Measurements from ENCODE around the gene CHKA. TPM values are rescaled to one million over a fixed set of nuclear protein-coding genes. Genes with fewer than 3 reads are reported as not detected.
A peak's percentile ranks its signal among the peaks of the same experiment; 100 is the strongest.

The CHKA gene
- total RNA-seq, 1 experiment from 2014 or later, result 36.1 TPM

- Histone ChIP-seq H3K4me3 (no peak overlapping the region), H3K36me3 (no peaks in the 10 kb centered on the region), H3K27me3 (replicated peaks) (no peaks in the 10 kb centered on the region), H3K9me3 (replicated peaks) (no peaks in the 10 kb centered on the region), H3K27ac (no peak overlapping the region), H3K4me1 (replicated peaks) (peaks cover 10% of the 10 kb centered on the region)
- no peak for DNase-seq (ENCODE audit: low read depth in 1 of 2, low spot score in 2 of 2)
These were observed 28.2 kb upstream of the CHKA start for GRCh38 chr11:68149417-68149816.

GRCh38 chr11:68148879-68149278 lies 27.7 kb upstream of the CHKA start:
- no peak overlapping the region for H3K4me3 ChIP-seq
- DNase-seq (ENCODE audit: low read depth in 1 of 2, low spot score in 2 of 2), result no peak
- H3K36me3 ChIP-seq, result no peaks in the 10 kb centered on the region
- no peak overlapping the region for H3K27ac ChIP-seq
- no peaks in the 10 kb centered on the region for H3K27me3 ChIP-seq (replicated peaks)
- H3K4me1 ChIP-seq (replicated peaks), result peaks cover 10% of the 10 kb centered on the region
- H3K9me3 ChIP-seq (replicated peaks), result no peaks in the 10 kb centered on the region

DNA sequence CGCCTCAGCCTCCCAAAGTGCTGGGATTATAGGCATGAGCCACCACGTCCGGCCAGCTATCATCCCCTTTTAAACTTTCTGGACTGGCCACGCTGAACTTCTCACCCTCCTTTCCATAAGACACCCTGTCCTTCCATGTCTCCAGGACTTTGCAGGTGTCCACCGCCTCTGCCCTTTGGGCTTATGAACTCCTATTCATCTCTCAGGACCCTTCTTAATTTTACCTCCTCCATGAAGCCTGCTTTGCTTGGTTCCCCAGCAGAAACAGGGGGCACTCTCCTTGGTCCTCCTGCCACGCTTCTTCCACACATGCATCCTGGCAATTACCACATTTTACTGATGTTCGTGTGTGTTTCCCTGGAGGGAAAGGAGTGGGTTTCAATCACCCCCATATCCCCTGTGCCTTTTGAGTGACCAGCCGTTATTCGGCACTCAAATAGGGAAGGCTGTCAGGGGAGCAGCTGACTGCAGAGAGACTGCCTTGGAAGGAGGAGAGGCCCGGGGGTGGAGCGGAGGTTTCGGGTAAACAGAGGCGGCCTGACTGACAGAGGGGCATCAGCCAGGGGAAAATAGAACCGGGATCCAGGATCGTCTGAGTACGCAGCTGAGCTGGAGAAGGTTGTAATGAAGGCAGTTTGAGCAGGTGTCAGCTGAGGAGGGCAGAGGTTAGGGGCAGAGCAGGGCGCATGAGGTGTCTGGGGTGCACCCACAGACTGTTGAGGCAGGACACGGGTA lies 27.1 kb upstream of the CHKA start:
- DNase-seq (ENCODE audit: low read depth in 1 of 2, low spot score in 2 of 2), result no peak
- no peak overlapping the region for H3K4me3 ChIP-seq
- no peaks in the 10 kb centered on the region for H3K27me3 ChIP-seq (replicated peaks)
- H3K27ac ChIP-seq, result no peak overlapping the region
- H3K9me3 ChIP-seq (replicated peaks), result no peaks in the 10 kb centered on the region
- H3K4me1 ChIP-seq (replicated peaks), result peaks cover 10% of the 10 kb centered on the region
- H3K36me3 ChIP-seq, result no peaks in the 10 kb centered on the region

DNA sequence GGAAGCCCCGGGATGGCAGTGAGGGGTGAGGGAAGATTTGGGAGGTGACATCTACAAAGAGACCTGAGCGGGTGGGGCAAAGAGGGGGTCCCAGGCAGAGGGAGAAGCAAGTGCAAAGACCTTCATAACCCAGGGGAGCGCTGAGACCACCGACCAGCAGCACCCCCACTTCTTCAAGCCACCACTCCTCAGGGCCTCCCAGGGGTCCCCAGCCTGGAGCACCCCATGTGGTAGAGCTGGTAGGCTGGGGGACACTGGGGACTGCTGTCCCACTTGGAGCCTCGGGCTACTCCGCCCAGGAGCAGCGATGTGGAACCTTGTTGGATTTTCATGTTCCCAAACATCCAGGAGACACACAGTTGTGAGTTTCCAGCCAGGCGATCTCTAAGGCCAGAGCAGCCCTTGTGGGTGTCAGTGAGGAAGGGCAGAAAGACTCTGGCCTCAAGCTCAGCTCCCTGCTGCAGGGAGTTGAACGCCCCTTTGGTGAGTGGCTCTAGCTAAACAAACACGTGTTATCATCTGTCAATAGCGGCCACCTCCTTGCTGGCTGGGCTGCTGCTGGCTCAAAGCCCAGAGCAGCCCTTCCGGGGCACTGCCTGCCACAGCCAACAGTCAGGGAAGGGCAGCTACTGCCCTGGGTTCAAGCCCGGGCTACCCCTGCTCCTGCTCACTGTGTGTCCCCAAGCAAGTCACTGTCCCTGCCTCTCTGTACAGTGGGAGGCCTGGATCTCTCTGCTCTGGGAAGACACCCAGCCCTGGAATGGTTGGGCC lies 25.7 kb upstream of the CHKA start:
- H3K4me1 ChIP-seq (replicated peaks), result peaks cover 10% of the 10 kb centered on the region
- H3K36me3 ChIP-seq, result no peaks in the 10 kb centered on the region
- DNase-seq (ENCODE audit: low read depth in 1 of 2, low spot score in 2 of 2), result peak in 1 of 2 experiments; percentile 33
- H3K9me3 ChIP-seq (replicated peaks), result no peaks in the 10 kb centered on the region
- no peak overlapping the region for H3K27ac ChIP-seq
- H3K4me3 ChIP-seq, result no peak overlapping the region
- no peaks in the 10 kb centered on the region for H3K27me3 ChIP-seq (replicated peaks)

GRCh38 chr11:68146010-68146540 lies 24.9 kb upstream of the CHKA start:
- Histone ChIP-seq H3K4me1 (replicated peaks) (peaks cover 10% of the 10 kb centered on the region), H3K4me3 (no peak overlapping the region), H3K27ac (no peak overlapping the region), H3K9me3 (replicated peaks) (no peaks in the 10 kb centered on the region; the same call in 1 of the 2 replicates), H3K36me3 (no peaks in the 10 kb centered on the region), H3K27me3 (replicated peaks) (no peaks in the 10 kb centered on the region)
- DNase-seq (ENCODE audit: low read depth in 1 of 2, low spot score in 2 of 2), result no peak

GRCh38 chr11:68145120-68145866 lies 24.1 kb upstream of the CHKA start:
- Histone ChIP-seq H3K9me3 (replicated peaks) (no peaks in the 10 kb centered on the region; the same call in 1 of the 2 replicates), H3K27ac (no peak overlapping the region), H3K36me3 (no peaks in the 10 kb centered on the region), H3K4me1 (replicated peaks) (peaks cover 10% of the 10 kb centered on the region), H3K27me3 (replicated peaks) (no peaks in the 10 kb centered on the region), H3K4me3 (no peak overlapping the region)
- DNase-seq (ENCODE audit: low read depth in 1 of 2, low spot score in 2 of 2), result no peak

GRCh38 chr11:68143310-68143689 lies 22.1 kb upstream of the CHKA start:
- Histone ChIP-seq H3K27me3 (replicated peaks) (0 out of 2 replicates have a peak, but pooled peaks cover 2% of the 10 kb centered on the region), H3K9me3 (replicated peaks) (no peaks in the 10 kb centered on the region; the same call in 1 of the 2 replicates), H3K27ac (no peak overlapping the region), H3K36me3 (no peaks in the 10 kb centered on the region), H3K4me3 (no peak overlapping the region), H3K4me1 (replicated peaks) (peaks cover 10% of the 10 kb centered on the region)
- DNase-seq (ENCODE audit: low read depth in 1 of 2, low spot score in 2 of 2), result no peak

- H3K27ac ChIP-seq, result no peak overlapping the region
- H3K4me3 ChIP-seq, result no peak overlapping the region
- H3K27me3 ChIP-seq (replicated peaks), result 0 out of 2 replicates have a peak, but pooled peaks cover 3% of the 10 kb centered on the region
- no peak for DNase-seq (ENCODE audit: low read depth in 1 of 2, low spot score in 2 of 2)
- H3K9me3 ChIP-seq (replicated peaks), result no peaks in the 10 kb centered on the region; the same call in 1 of the 2 replicates
- no peaks in the 10 kb centered on the region for H3K36me3 ChIP-seq
- H3K4me1 ChIP-seq (replicated peaks), result peaks cover 10% of the 10 kb centered on the region
These were observed 21.5 kb upstream of the CHKA start for GRCh38 chr11:68142441-68143309.

DNA sequence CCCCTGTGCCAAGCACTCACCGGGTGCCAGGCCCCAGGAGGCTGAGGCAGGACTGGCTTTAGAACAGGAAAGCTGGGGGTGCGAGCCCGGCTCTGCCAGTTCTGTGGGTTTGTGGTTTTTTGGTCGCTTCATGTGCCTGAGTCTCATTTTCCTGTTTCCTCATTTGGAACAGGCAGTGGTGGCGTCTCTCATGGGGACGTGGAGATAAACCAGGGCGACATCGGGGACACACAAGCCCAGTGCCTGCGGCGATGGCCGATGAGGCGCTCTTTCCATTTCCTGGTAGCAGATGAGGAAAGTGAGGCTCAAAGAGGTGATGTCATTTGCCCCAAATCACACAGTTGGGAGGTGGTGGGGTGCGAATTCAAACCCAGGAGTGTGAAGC lies 20.8 kb upstream of the CHKA start:
- no peak for DNase-seq (ENCODE audit: low read depth in 1 of 2, low spot score in 2 of 2)
- H3K27ac ChIP-seq, result no peak overlapping the region

GRCh38 chr11:68141246-68142027 lies 20.2 kb upstream of the CHKA start:
- DNase-seq (ENCODE audit: low read depth in 1 of 2, low spot score in 2 of 2), result no peak
- H3K27me3 ChIP-seq (replicated peaks), result 0 out of 2 replicates have a peak, but pooled peaks cover 3% of the 10 kb centered on the region
- H3K4me3 ChIP-seq, result no peak overlapping the region
- no peaks in the 10 kb centered on the region for H3K36me3 ChIP-seq
- H3K9me3 ChIP-seq (replicated peaks), result no peaks in the 10 kb centered on the region; the same call in 1 of the 2 replicates
- no peak overlapping the region for H3K27ac ChIP-seq
- peaks cover 4% of the 10 kb centered on the region; the same call in 1 of the 2 replicates for H3K4me1 ChIP-seq (replicated peaks)

More for the DNA sequence above, 20.8 kb upstream of the CHKA start:
- peaks cover 8% of the 10 kb centered on the region for H3K4me1 ChIP-seq (replicated peaks)
- H3K9me3 ChIP-seq (replicated peaks), result no peaks in the 10 kb centered on the region; the same call in 1 of the 2 replicates
- H3K27me3 ChIP-seq (replicated peaks), result 0 out of 2 replicates have a peak, but pooled peaks cover 3% of the 10 kb centered on the region
- H3K36me3 ChIP-seq, result no peaks in the 10 kb centered on the region
- H3K4me3 ChIP-seq, result no peak overlapping the region

DNA sequence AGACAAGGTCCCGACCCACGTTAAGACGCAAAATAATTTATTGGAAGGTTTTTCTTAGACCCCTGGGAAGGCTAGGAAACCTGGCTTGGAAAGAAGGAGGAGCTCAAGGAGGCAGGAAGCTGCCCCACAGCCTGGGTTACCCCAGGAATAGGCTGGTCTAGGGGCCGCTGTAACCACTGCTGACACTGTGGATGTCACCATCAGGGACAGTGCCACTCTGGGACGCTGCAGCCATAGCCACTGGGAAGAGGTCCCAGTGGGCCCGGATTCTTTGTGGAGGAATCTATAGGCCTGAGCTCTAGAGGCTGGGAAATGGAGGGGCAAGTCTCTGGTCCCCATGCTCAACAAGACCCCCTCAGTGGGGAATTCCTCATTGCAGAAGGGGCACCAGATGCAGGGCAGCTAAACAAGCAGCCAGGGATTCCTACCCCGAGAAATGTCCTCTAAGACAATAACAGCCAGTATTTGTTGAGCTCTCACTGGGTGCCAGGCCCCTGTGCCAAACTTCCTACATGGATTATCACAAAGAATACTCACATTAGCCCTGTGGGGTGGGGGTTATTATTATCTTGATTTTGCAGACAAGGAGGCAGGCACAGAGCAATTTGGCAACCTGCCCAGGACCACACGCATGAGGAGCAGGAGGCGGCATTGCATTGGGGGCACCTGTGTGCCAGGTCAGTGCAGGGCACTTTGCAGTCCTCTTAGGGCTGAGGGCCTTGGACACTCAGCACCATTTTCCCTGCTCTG lies 19.5 kb upstream of the CHKA start:
- H3K4me3 ChIP-seq, result no peak overlapping the region
- 0 out of 2 replicates have a peak, but pooled peaks cover 3% of the 10 kb centered on the region for H3K27me3 ChIP-seq (replicated peaks)
- H3K4me1 ChIP-seq (replicated peaks), result no peaks in the 10 kb centered on the region
- DNase-seq (ENCODE audit: low read depth in 1 of 2, low spot score in 2 of 2), result no peak
- no peaks in the 10 kb centered on the region for H3K36me3 ChIP-seq
- peaks cover 3% of the 10 kb centered on the region; the same call in 1 of the 2 replicates for H3K9me3 ChIP-seq (replicated peaks)
- H3K27ac ChIP-seq, result no peak overlapping the region
